HepG2 (cell line): ENCODE results near the gene NOSIP. TPM values are rescaled to one million over a fixed set of nuclear protein-coding genes. Genes with fewer than 3 reads are reported as not detected.
A peak's percentile ranks its signal among the peaks of the same experiment; 100 is the strongest.

ENCODE experiments used
- CBX2 ChIP-seq, 2 experiments: fragments of 200-600 bp in 1 of 2; sonication (generic); formaldehyde crosslinking in 1 of 2; IDR thresholded peaks; 2 replicates each; pipeline versions ENCODE4 v1.7.0 to v1.8.1; 2018 to 2022; ENCODE audit warnings: low read depth in 2 of 2, low read length in 1 of 2, mild to moderate bottlenecking in 1 of 2, missing genetic modification reagents in 1 of 2
- CERS6 ChIP-seq: sonication (generic); formaldehyde crosslinking; IDR thresholded peaks from 2 replicates; pipeline ENCODE4 v1.5.0; 2020; ENCODE audit warnings: missing genetic modification reagents
- GABPA ChIP-seq, 2 experiments: IDR thresholded peaks; 2 replicates each; pipeline ENCODE4 v1.6.1; 2011 to 2016; ENCODE audit warnings: low read depth in 2 of 2, low read length in 1 of 2, missing biosample characterization in 1 of 2, missing genetic modification characterization in 1 of 2
- HNF1B ChIP-seq: sonication (generic); formaldehyde crosslinking; IDR thresholded peaks from 2 replicates; pipeline ENCODE4 v1.5.1; 2020; ENCODE audit warnings: mild to moderate bottlenecking, moderate library complexity, missing genetic modification reagents
- KDM2A ChIP-seq: sonication (generic); formaldehyde crosslinking; IDR thresholded peaks from 2 replicates; pipeline ENCODE4 v1.4.0; 2020; ENCODE audit warnings: low read depth, missing genetic modification reagents, borderline replicate concordance
- MATR3 ChIP-seq: sonication (generic); formaldehyde crosslinking; IDR thresholded peaks from 2 replicates; pipeline ENCODE4 v1.4.0; 2020; ENCODE audit warnings: missing genetic modification reagents
- RBFOX2 ChIP-seq: fragments of 200-400 bp; formaldehyde crosslinking; IDR thresholded peaks from 2 replicates; pipeline ENCODE4 v1.6.1; 2017; ENCODE audit warnings: low read depth, mild to moderate bottlenecking, low read length
- REXO4 ChIP-seq: sonication (generic); formaldehyde crosslinking; IDR thresholded peaks from 2 replicates; pipeline ENCODE4 v1.8.0; 2022; ENCODE audit warnings: missing genetic modification reagents, mild to moderate bottlenecking, borderline replicate concordance
- RORA ChIP-seq: sonication (generic); formaldehyde crosslinking; IDR thresholded peaks from 2 replicates; pipeline ENCODE4 v1.5.0; 2020; ENCODE audit warnings: mild to moderate bottlenecking, missing genetic modification reagents, moderate library complexity
- SIX4 ChIP-seq: sonication (generic); formaldehyde crosslinking; IDR thresholded peaks from 2 replicates; pipeline ENCODE4 v1.4.0; 2020; ENCODE audit warnings: missing genetic modification reagents
- SP5 ChIP-seq: IDR thresholded peaks from 2 replicates; pipeline ENCODE4 v1.6.1; 2016; ENCODE audit warnings: low read depth, borderline replicate concordance
- ZBTB20 ChIP-seq: sonication (generic); formaldehyde crosslinking; IDR thresholded peaks from 2 replicates; pipeline ENCODE4 v1.8.1; 2023; ENCODE audit warnings: missing genetic modification reagents, low read depth, mild to moderate bottlenecking, borderline replicate concordance
- ZFP91 ChIP-seq: sonication (generic); formaldehyde crosslinking; IDR thresholded peaks from 2 replicates; pipeline ENCODE4 v1.9.0; 2022; ENCODE audit warnings: missing genetic modification reagents, mild to moderate bottlenecking, borderline replicate concordance
- ZNF280B ChIP-seq: sonication (generic); formaldehyde crosslinking; IDR thresholded peaks from 2 replicates; pipeline ENCODE4 v1.5.0; 2020; ENCODE audit warnings: missing genetic modification reagents, mild to moderate bottlenecking, borderline replicate concordance
- ZNF510 ChIP-seq: sonication (generic); formaldehyde crosslinking; IDR thresholded peaks from 2 replicates; pipeline ENCODE4 v1.4.0; 2020; ENCODE audit warnings: low read depth, mild to moderate bottlenecking, missing genetic modification reagents
- ZNF512B ChIP-seq: sonication (generic); formaldehyde crosslinking; IDR thresholded peaks from 2 replicates; pipeline ENCODE4 v1.5.1; 2020; ENCODE audit warnings: missing genetic modification reagents, mild to moderate bottlenecking, borderline replicate concordance
- ZNF563 ChIP-seq: sonication (generic); formaldehyde crosslinking; IDR thresholded peaks from 2 replicates; pipeline ENCODE4 v1.8.0; 2022; ENCODE audit warnings: mild to moderate bottlenecking, moderate library complexity, missing genetic modification reagents
- ZNF564 ChIP-seq: sonication (generic); formaldehyde crosslinking; IDR thresholded peaks from 2 replicates; pipeline ENCODE4 v1.8.1; 2023; ENCODE audit warnings: mild to moderate bottlenecking, missing genetic modification reagents
- ZNF660 ChIP-seq: sonication (generic); formaldehyde crosslinking; IDR thresholded peaks from 2 replicates; pipeline ENCODE4 v1.5.1; 2020; ENCODE audit warnings: mild to moderate bottlenecking, low read depth, missing genetic modification reagents, borderline replicate concordance
- polyA plus RNA-seq, 8 experiments: library from polyadenylated mRNA; depleted of rRNA in 3 of 8; stranded (reverse) in 7 of 8; unstranded in 1 of 8; fragments of >200 nt; fragmentation: Illumina TruSeq in 4 of 8; extraction: Trizol in 4 of 8; gene quantifications; 2 replicates each; pipeline versions ENCODE4 v1.2.1 to v1.2.3, GENCODE V29; 2011 to 2016; ENCODE audit warnings: low read depth in 4 of 8, missing spikeins in 1 of 8, mixed read lengths in 1 of 8; ENCODE audit not compliant: insufficient read depth in 1 of 8
- total RNA-seq, 5 experiments: library from RNA; depleted of rRNA; stranded (reverse); fragments of >200 nt; fragmentation: Illumina TruSeq; extraction: Trizol; gene quantifications; 2 replicates each; pipeline ENCODE4 v1.2.3, GENCODE V29; 2016; ENCODE audit warnings: low read depth in 1 of 5

The NOSIP gene
- total and polyA plus RNA-seq, 2 of the 13 experiments (the other 11 are each of a cell fraction or from before 2014, with no cell fraction given) = 54.3 to 78.0 TPM

GRCh38 chr19:49591731-49592485 lies 11.6 kb upstream of the NOSIP start (continued):
- TF ChIP-seq ZFP91 (peak; percentile 18; the same call in 1 of the 2 replicates), ZNF280B (CRISPR knock-in tag) (no peak), CERS6 (CRISPR knock-in tag) (no peak), KDM2A (CRISPR knock-in tag) (peak; percentile 21; the same call in 1 of the 2 replicates), ZNF563 (peak; percentile 26; the same call in 1 of the 2 replicates), ZBTB20 (CRISPR knock-in tag) (no peak), ZNF510 (CRISPR knock-in tag) (no peak), SIX4 (CRISPR knock-in tag) (no peak), ZNF660 (CRISPR knock-in tag) (no peak), GABPA (IDR thresholded peaks at IDR 0.05; ENCODE audit: low read depth, low read length) (no peak), GABPA (CRISPR knock-in tag; IDR thresholded peaks at IDR 0.05; ENCODE audit: low read depth) (no peak; the same call in 1 of the 2 replicates), SP5 (CRISPR knock-in tag) (peak; percentile 7; the same call in 1 of the 2 replicates), ZNF512B (CRISPR knock-in tag) (no peak), CBX2 (IDR thresholded peaks at IDR 0.05; ENCODE audit: low read depth, low read length) (no peak), CBX2 (CRISPR knock-in tag; IDR thresholded peaks at IDR 0.05; ENCODE audit: low read depth) (no peak), ZNF564 (no peak), RORA (CRISPR knock-in tag) (no peak), REXO4 (CRISPR knock-in tag) (no peak), MATR3 (CRISPR knock-in tag) (no peak), HNF1B (CRISPR knock-in tag) (peak; percentile 47; the same call in 1 of the 2 replicates), RBFOX2 (peak; percentile 43)
